ENCODE data around the gene TMCC3.

DNA sequence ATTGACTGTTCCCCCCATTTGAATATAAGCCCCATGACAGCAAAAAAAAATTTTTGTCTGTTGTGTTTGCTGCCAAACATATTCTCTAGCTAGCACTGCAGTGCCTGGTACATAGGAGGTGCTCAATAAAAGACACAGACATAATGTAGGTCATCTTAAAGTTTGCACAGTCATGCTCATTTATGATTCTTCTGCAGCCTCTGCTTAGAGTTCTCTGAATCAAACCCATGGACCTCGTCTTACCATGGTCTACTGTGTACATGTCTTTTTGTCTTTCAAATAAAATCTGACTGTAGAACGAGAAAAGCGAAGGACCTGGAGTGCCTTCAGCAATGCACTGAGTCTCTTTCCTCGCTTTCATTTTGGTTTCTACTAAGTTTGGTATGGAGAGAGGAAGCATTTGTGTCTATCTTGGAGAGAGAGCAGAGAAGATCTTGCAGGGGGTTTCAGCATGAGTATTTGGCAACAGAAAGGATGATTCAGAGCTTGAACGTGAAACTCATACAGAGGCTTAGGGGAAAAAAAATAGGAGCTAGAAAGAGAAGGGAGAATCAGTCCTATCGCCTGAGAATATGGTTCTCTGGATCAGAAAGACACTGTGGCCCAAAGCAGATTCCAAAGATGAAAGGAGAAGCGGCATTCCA, 38.8 kb upstream of the TMCC3 start:
- TF ChIP-seq, protein P1, sequence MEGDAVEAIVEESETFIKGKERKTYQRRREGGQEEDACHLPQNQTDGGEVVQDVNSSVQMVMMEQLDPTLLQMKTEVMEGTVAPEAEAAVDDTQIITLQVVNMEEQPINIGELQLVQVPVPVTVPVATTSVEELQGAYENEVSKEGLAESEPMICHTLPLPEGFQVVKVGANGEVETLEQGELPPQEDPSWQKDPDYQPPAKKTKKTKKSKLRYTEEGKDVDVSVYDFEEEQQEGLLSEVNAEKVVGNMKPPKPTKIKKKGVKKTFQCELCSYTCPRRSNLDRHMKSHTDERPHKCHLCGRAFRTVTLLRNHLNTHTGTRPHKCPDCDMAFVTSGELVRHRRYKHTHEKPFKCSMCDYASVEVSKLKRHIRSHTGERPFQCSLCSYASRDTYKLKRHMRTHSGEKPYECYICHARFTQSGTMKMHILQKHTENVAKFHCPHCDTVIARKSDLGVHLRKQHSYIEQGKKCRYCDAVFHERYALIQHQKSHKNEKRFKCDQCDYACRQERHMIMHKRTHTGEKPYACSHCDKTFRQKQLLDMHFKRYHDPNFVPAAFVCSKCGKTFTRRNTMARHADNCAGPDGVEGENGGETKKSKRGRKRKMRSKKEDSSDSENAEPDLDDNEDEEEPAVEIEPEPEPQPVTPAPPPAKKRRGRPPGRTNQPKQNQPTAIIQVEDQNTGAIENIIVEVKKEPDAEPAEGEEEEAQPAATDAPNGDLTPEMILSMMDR (IDR thresholded peaks at IDR 0.05; ENCODE audit: borderline replicate concordance, extremely low read depth, low read length, poor library complexity, severe bottlenecking): no peak
- no peak for TF ChIP-seq EZH2 (IDR thresholded peaks at IDR 0.05; ENCODE audit: borderline replicate concordance, low read depth, low read length, severe bottlenecking)
